ENCODE results near the gene SCFD2.

DNA sequence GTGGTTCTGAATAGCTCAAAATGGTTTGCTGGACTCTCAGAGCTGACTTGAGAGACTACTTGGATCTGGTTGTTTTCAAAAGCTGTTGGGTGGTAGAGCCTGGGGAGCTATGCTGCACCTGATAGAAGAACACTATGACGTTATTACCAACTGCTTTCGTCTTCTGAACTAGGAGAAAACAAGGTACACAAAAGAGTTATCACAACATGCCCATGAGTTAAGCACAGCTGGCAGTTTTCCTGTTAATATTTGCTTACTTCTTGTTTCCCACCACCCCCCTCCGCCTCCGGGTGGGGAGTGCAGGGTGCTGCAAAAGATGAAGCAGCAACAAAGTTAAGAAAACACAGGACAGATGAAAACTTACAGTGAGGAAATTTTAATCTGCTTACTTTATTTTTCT is 434.6 kb downstream of the SCFD2 start:
- TF ChIP-seq, protein P1, sequence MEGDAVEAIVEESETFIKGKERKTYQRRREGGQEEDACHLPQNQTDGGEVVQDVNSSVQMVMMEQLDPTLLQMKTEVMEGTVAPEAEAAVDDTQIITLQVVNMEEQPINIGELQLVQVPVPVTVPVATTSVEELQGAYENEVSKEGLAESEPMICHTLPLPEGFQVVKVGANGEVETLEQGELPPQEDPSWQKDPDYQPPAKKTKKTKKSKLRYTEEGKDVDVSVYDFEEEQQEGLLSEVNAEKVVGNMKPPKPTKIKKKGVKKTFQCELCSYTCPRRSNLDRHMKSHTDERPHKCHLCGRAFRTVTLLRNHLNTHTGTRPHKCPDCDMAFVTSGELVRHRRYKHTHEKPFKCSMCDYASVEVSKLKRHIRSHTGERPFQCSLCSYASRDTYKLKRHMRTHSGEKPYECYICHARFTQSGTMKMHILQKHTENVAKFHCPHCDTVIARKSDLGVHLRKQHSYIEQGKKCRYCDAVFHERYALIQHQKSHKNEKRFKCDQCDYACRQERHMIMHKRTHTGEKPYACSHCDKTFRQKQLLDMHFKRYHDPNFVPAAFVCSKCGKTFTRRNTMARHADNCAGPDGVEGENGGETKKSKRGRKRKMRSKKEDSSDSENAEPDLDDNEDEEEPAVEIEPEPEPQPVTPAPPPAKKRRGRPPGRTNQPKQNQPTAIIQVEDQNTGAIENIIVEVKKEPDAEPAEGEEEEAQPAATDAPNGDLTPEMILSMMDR (conservative IDR thresholded peaks at IDR 0.05), result no peak
- TF ChIP-seq EZH2 (IDR thresholded peaks at IDR 0.05; ENCODE audit: low read depth), result no peak

All from PC-9 (cell line).